HepG2 (cell line): ENCODE results near the gene CHADL. TPM values are rescaled to one million over a fixed set of nuclear protein-coding genes. Genes with fewer than 3 reads are reported as not detected.

Experiments
- ATAC-seq: fragments of 200-7000 bp; cut with Tn5 transposase; 3 replicates; pipeline ENCODE4 v1.9.1; 2020; ENCODE audit warnings: mild to moderate bottlenecking, moderate library complexity
- BruUV-seq: library from RNA; stranded (reverse); fragments of 400-500 nt; replicated peaks from 2 replicates; lab custom pipeline; 2021; lab: Mats Ljungman, UMichigan
- CTCF ChIA-PET: fragments of 300-600 bp; formaldehyde crosslinking; extraction: SDS; loops from one replicate; lab custom pipeline; 2021; ENCODE audit warnings: low total read pairs, inconsistent platforms, low intra/inter-chr PET ratio; lab: Yijun Ruan, JAX
- POLR2A ChIA-PET: fragments of 350-600 bp; sonication (Branson Sonifier 250); formaldehyde crosslinking; loops from one replicate; lab custom pipeline; 2020; ENCODE audit warnings: antibody characterized with exemption, inconsistent platforms; lab: Yijun Ruan, JAX
- DNase-seq: peaks from one replicate; pipeline ENCODE4 v3.0.0-alpha.2; 2015; ENCODE audit warnings: low spot score
- FAIRE-seq: peaks from 3 replicates; lab custom pipeline; 2011; peaks lifted over from hg19 to GRCh38; lab: Jason Lieb, UNC
- H2AFZ ChIP-seq: one replicate; pipeline ENCODE4 v1.6.1; 2011; ENCODE audit warnings: low read length, inconsistent platforms
- H3K27ac ChIP-seq: fragments of 300-600 bp; 3 replicates; pipeline ENCODE4 v1.8.0; 2011; ENCODE audit warnings: mixed run types, mild to moderate bottlenecking, mixed read lengths, low read length, inconsistent platforms; ENCODE audit not compliant: insufficient read depth; ENCODE audit errors: extremely low read length
- H3K27me3 ChIP-seq, 2 experiments: fragments of 200-600 bp in 1 of 2; 2 replicates in 1 of 2; 3 replicates in 1 of 2; pipeline versions ENCODE4 v1.6.0 to v1.8.0; 2011; ENCODE audit warnings: low read length in 2 of 2, mild to moderate bottlenecking in 2 of 2, moderate library complexity in 2 of 2, inconsistent platforms in 1 of 2; ENCODE audit not compliant: insufficient read depth in 2 of 2, control insufficient read depth in 1 of 2
- H3K36me3 ChIP-seq, 2 experiments: fragments of 200-600 bp in 1 of 2; replicated peaks in 1 of 2; 2 replicates in 1 of 2; 3 replicates in 1 of 2; pipeline versions ENCODE4 v1.5.1 to v1.8.0; 2011; ENCODE audit warnings: low read length in 2 of 2, inconsistent platforms in 1 of 2; ENCODE audit not compliant: insufficient read depth in 2 of 2, control insufficient read depth in 1 of 2
- H3K4me1 ChIP-seq: 2 replicates; pipeline ENCODE4 v1.5.1; 2012; ENCODE audit warnings: low read length, inconsistent platforms; ENCODE audit not compliant: insufficient read depth
- H3K4me2 ChIP-seq: 2 replicates; pipeline ENCODE4 v1.6.0; 2011; ENCODE audit warnings: low read depth, low read length, inconsistent platforms
- H3K4me3 ChIP-seq, 3 experiments: fragments of 200-600 bp in 1 of 3; sonication (generic), shearing (Covaris generic) in 1 of 3; replicated peaks in 1 of 3; 2 replicates each; pipeline ENCODE4 v1.5.1; 2011 to 2016; ENCODE audit warnings: low read length in 3 of 3, inconsistent platforms in 2 of 3, low read depth in 2 of 3, mild to moderate bottlenecking in 2 of 3, control low read depth in 1 of 3, mixed read lengths in 1 of 3; ENCODE audit not compliant: insufficient read depth in 1 of 3
- H3K79me2 ChIP-seq: one replicate; pipeline ENCODE4 v1.6.1; 2011; ENCODE audit warnings: low read length, inconsistent platforms; ENCODE audit not compliant: insufficient read depth
- H3K9ac ChIP-seq: 2 replicates; pipeline ENCODE4 v1.6.0; 2011; ENCODE audit warnings: mild to moderate bottlenecking, low read depth, low read length, inconsistent platforms; ENCODE audit not compliant: insufficient read depth
- H3K9me3 ChIP-seq: 2 replicates; pipeline ENCODE4 v1.5.1; 2012; ENCODE audit warnings: mild to moderate bottlenecking, low read length
- H4K20me1 ChIP-seq: 2 replicates; pipeline ENCODE4 v1.6.0; 2011; ENCODE audit warnings: inconsistent platforms, mild to moderate bottlenecking, low read length, moderate library complexity; ENCODE audit not compliant: insufficient read depth
- CBX2 ChIP-seq, 2 experiments: fragments of 200-600 bp in 1 of 2; sonication (generic); formaldehyde crosslinking in 1 of 2; IDR thresholded peaks; 2 replicates each; pipeline versions ENCODE4 v1.7.0 to v1.8.1; 2018 to 2022; ENCODE audit warnings: low read depth in 2 of 2, low read length in 1 of 2, mild to moderate bottlenecking in 1 of 2, missing genetic modification reagents in 1 of 2
- DMAP1 ChIP-seq: IDR thresholded peaks from 2 replicates; pipeline ENCODE4 v1.6.1; 2016
- DR1 ChIP-seq: sonication (generic); formaldehyde crosslinking; IDR thresholded peaks from 2 replicates; pipeline ENCODE4 v1.8.0; 2021; ENCODE audit warnings: mild to moderate bottlenecking, missing genetic modification reagents, inconsistent platforms
- E2F2 ChIP-seq: sonication (generic); formaldehyde crosslinking; IDR thresholded peaks from 2 replicates; pipeline ENCODE4 v1.4.0; 2020; ENCODE audit warnings: missing genetic modification reagents, borderline replicate concordance
- GABPB1 ChIP-seq: IDR thresholded peaks from 2 replicates; pipeline ENCODE4 v1.6.1; 2016; ENCODE audit warnings: mild to moderate bottlenecking, missing genetic modification reagents, moderate library complexity, missing compliant biosample characterization
- HIVEP1 ChIP-seq: sonication (generic); formaldehyde crosslinking; IDR thresholded peaks from 2 replicates; pipeline ENCODE4 v1.4.0; 2020; ENCODE audit warnings: mild to moderate bottlenecking, missing genetic modification reagents
- HOXA3 ChIP-seq: sonication (generic); formaldehyde crosslinking; IDR thresholded peaks from 2 replicates; pipeline ENCODE4 v1.5.0; 2020; ENCODE audit warnings: missing genetic modification reagents
- HOXD1 ChIP-seq: sonication (generic); formaldehyde crosslinking; IDR thresholded peaks from 2 replicates; pipeline ENCODE4 v1.5.0; 2020; ENCODE audit warnings: missing genetic modification reagents
- KDM1A ChIP-seq: IDR thresholded peaks from 2 replicates; pipeline ENCODE4 v1.6.1; 2016; ENCODE audit warnings: missing compliant biosample characterization
- KLF6 ChIP-seq: IDR thresholded peaks from 2 replicates; pipeline ENCODE4 v1.8.0; 2016; ENCODE audit warnings: missing biosample characterization, missing genetic modification reagents
- NFYB ChIP-seq: sonication (generic); formaldehyde crosslinking; IDR thresholded peaks from 2 replicates; pipeline ENCODE4 v1.4.0; 2020; ENCODE audit warnings: missing genetic modification reagents
- RBFOX2 ChIP-seq: fragments of 200-400 bp; formaldehyde crosslinking; IDR thresholded peaks from 2 replicates; pipeline ENCODE4 v1.6.1; 2017; ENCODE audit warnings: low read depth, mild to moderate bottlenecking, low read length
- SALL1 ChIP-seq: sonication (generic); formaldehyde crosslinking; IDR thresholded peaks from 2 replicates; pipeline ENCODE4 v1.8.0; 2022; ENCODE audit warnings: mild to moderate bottlenecking, missing genetic modification reagents
- SMARCE1 ChIP-seq: fragments of 450-650 bp; IDR thresholded peaks from 2 replicates; pipeline ENCODE4 v1.6.1; 2017; ENCODE audit warnings: borderline replicate concordance
- TFDP2 ChIP-seq: sonication (generic); formaldehyde crosslinking; IDR thresholded peaks from 2 replicates; pipeline ENCODE4 v1.4.0; 2020; ENCODE audit warnings: missing genetic modification reagents
- THAP7 ChIP-seq: sonication (generic); formaldehyde crosslinking; IDR thresholded peaks from 2 replicates; pipeline ENCODE4 v1.8.1; 2023; ENCODE audit warnings: mild to moderate bottlenecking, missing genetic modification reagents
- YEATS4 ChIP-seq: sonication (generic); formaldehyde crosslinking; IDR thresholded peaks from 2 replicates; pipeline ENCODE4 v1.4.0; 2020; ENCODE audit warnings: missing genetic modification reagents, borderline replicate concordance
- ZFP82 ChIP-seq: sonication (generic); formaldehyde crosslinking; IDR thresholded peaks from 2 replicates; pipeline ENCODE4 v1.5.1; 2020; ENCODE audit warnings: mild to moderate bottlenecking, missing genetic modification reagents, borderline replicate concordance
- ZFX ChIP-seq: sonication (generic); formaldehyde crosslinking; IDR thresholded peaks from 2 replicates; pipeline ENCODE4 v1.4.0; 2020; ENCODE audit warnings: mild to moderate bottlenecking, low read depth, missing genetic modification reagents, moderate library complexity
- ZNF772 ChIP-seq: sonication (generic); formaldehyde crosslinking; IDR thresholded peaks from 2 replicates; pipeline ENCODE4 v1.5.0; 2020; ENCODE audit warnings: mild to moderate bottlenecking, missing genetic modification reagents
- WGBS: methylation state at CpG from one replicate; pipeline ENCODE4 v1.1.6; 2017; ENCODE audit warnings: low lambda C conversion rate; 5-methylcytosine and 5-hydroxymethylcytosine counted together
- in situ Hi-C: cut with HindIII; loops from 2 replicates; pipeline ENCODE4 v1.10.0; 2017; ENCODE audit warnings: low pct_unique_long_range_greater_than_20kb; ENCODE audit not compliant: extremely low pct_ligation_motif_present
- intact Hi-C: fragments of 100-400 bp; cut with micrococcal nuclease; formaldehyde crosslinking; loops from one replicate; pipeline ENCODE4 v1.10.0; 2022; ENCODE audit not compliant: unreplicated experiment
- polyA plus RNA-seq, 8 experiments: library from polyadenylated mRNA; depleted of rRNA in 3 of 8; stranded (reverse) in 7 of 8; unstranded in 1 of 8; fragments of >200 nt; fragmentation: Illumina TruSeq in 4 of 8; extraction: Trizol in 4 of 8; gene quantifications; 2 replicates each; pipeline versions ENCODE4 v1.2.1 to v1.2.3, GENCODE V29; 2011 to 2016; ENCODE audit warnings: low read depth in 4 of 8, missing spikeins in 1 of 8, mixed read lengths in 1 of 8; ENCODE audit not compliant: insufficient read depth in 1 of 8
- total RNA-seq, 5 experiments: library from RNA; depleted of rRNA; stranded (reverse); fragments of >200 nt; fragmentation: Illumina TruSeq; extraction: Trizol; gene quantifications; 2 replicates each; pipeline ENCODE4 v1.2.3, GENCODE V29; 2016; ENCODE audit warnings: low read depth in 1 of 5

CHADL gene
- total and polyA plus RNA-seq, 2 of the 13 experiments (the other 11 are each of a cell fraction or from before 2014, with no cell fraction given), result 2.8 to 8.1 TPM

- peaks cover 4 to 11% of the 10 kb centered on the region in 2 experiments; a peak in 4 of 5 replicates for H3K36me3 ChIP-seq
- FAIRE-seq (peak; percentile 93), DNase-seq (peak; percentile 95), ATAC-seq (peak; percentile 100)
- under 1% methylated on average over 26 of the region's 47 CpGs for WGBS
- no peaks in the 10 kb centered on the region for H3K9me3 ChIP-seq
- H4K20me1 ChIP-seq, result no peaks in the 10 kb centered on the region
- CTCF ChIA-PET, result no interaction called here
- TSS peak; percentile 92 for BruUV-seq
- intact Hi-C loops (no loop called here), in situ Hi-C loops (no loop called here)
- H3K4me2 ChIP-seq, result peak within 1 kb of the TSS; percentile 92
- H3K9ac ChIP-seq, result peak within 1 kb of the TSS; percentile 86
- POLR2A ChIA-PET, result no interaction called here
- H3K4me3 ChIP-seq, result peak within 1 kb of the TSS; percentile 70 to 90 (median 81)
- H3K27me3 ChIP-seq, result peaks cover 0 to 2% of the 10 kb centered on the region in 2 experiments; a peak in 2 of 5 replicates
- H3K4me1 ChIP-seq, result peaks cover 34% of the 10 kb centered on the region
- H3K27ac ChIP-seq, result peak within 1 kb of the TSS; percentile 69
- peak within 1 kb of the TSS; percentile 90 for H2AFZ ChIP-seq
- H3K79me2 ChIP-seq, result peaks cover 11% of the 10 kb centered on the region
- TF ChIP-seq TFDP2 (CRISPR knock-in tag), result peak; percentile 99
- TF ChIP-seq KDM1A (CRISPR knock-in tag), result no peak
- TF ChIP-seq SMARCE1, result no peak
- TF ChIP-seq NFYB, result peak; percentile 94
- peak; percentile 17; the same call in 1 of the 2 replicates for TF ChIP-seq DR1 (CRISPR knock-in tag)
- TF ChIP-seq HIVEP1 (CRISPR knock-in tag), result peak; percentile 74; the same call in 1 of the 2 replicates
- 0 out of 2 replicates have a peak, but pooled peaks have one; percentile 3 for TF ChIP-seq KLF6 (CRISPR knock-in tag)
- TF ChIP-seq CBX2 (IDR thresholded peaks at IDR 0.05; ENCODE audit: low read depth, low read length), result no peak
- no peak for TF ChIP-seq CBX2 (CRISPR knock-in tag; IDR thresholded peaks at IDR 0.05; ENCODE audit: low read depth)
- peak; percentile 51; the same call in 1 of the 2 replicates for TF ChIP-seq RBFOX2
- TF ChIP-seq E2F2 (CRISPR knock-in tag), result 0 out of 2 replicates have a peak, but pooled peaks have one; percentile 60
- TF ChIP-seq ZFX (CRISPR knock-in tag), result peak; percentile 71; the same call in 1 of the 2 replicates
- 0 out of 2 replicates have a peak, but pooled peaks have one; percentile 33 for TF ChIP-seq YEATS4 (CRISPR knock-in tag)
- TF ChIP-seq ZFP82, result no peak
- peak; percentile 78 for TF ChIP-seq SALL1 (CRISPR knock-in tag)
- no peak for TF ChIP-seq HOXD1 (CRISPR knock-in tag)
- peak; percentile 66; the same call in 1 of the 2 replicates for TF ChIP-seq ZNF772 (CRISPR knock-in tag)
- TF ChIP-seq THAP7 (CRISPR knock-in tag), result 0 out of 2 replicates have a peak, but pooled peaks have one; percentile 67
- TF ChIP-seq DMAP1 (CRISPR knock-in tag), result peak; percentile 70; the same call in 1 of the 2 replicates
- peak; percentile 92 for TF ChIP-seq GABPB1
- TF ChIP-seq HOXA3 (CRISPR knock-in tag), result peak; percentile 94
These were observed 35.5 kb downstream of the CHADL start, which contains the start of gene L3MBTL2 for GRCh38 chr22:41204992-41205900. Gene L3MBTL2 (plus strand): TSS chr22:41205312. CDS start chr22:41205363, 51 bp downstream.
